Stimulated activated CD4-positive, alpha-beta T cell treated with anti-CD3 and anti-CD28 coated beads, Interleukin-4, amount 100 ng/mL, for 24 hours (primary cell): ENCODE data around the gene ADGRA1.

Experiments
- DNase-seq: peaks from one replicate; pipeline ENCODE4 v3.0.0-alpha.2; 2020

ADGRA1 gene

GRCh38 chr10:133154411-133154810 lies 66.7 kb downstream of the ADGRA1 start:
- no peak for DNase-seq

GRCh38 chr10:133154996-133155778 lies 67.5 kb downstream of the ADGRA1 start:
- DNase-seq, result no peak

- no peak for DNase-seq
These were observed 69.2 kb downstream of the ADGRA1 start for GRCh38 chr10:133156674-133157579.

- DNase-seq, result no peak
These were observed 70.1 kb downstream of the ADGRA1 start for GRCh38 chr10:133157662-133158436.

- no peak for DNase-seq
These were observed 70.7 kb downstream of the ADGRA1 start for GRCh38 chr10:133158437-133158755.

GRCh38 chr10:133158756-133159610 lies 71.3 kb downstream of the ADGRA1 start:
- DNase-seq, result no peak

- DNase-seq, result no peak
These were observed 71.9 kb downstream of the ADGRA1 start for GRCh38 chr10:133159611-133159949.

- no peak for DNase-seq
These were observed 72.5 kb downstream of the ADGRA1 start, which contains the start of gene KNDC1 for GRCh38 chr10:133159950-133160825. TSS of gene KNDC1 (plus strand) at chr10:133160219. CDS start at chr10:133160468, 249 bp downstream.

- no peak for DNase-seq
These were observed 73.2 kb downstream of the ADGRA1 start for GRCh38 chr10:133160826-133161471.

GRCh38 chr10:133161486-133162109 lies 73.9 kb downstream of the ADGRA1 start:
- DNase-seq, result no peak

- DNase-seq, result no peak
These were observed 74.6 kb downstream of the ADGRA1 start for GRCh38 chr10:133162178-133162909.

GRCh38 chr10:133162910-133163856 lies 75.5 kb downstream of the ADGRA1 start:
- DNase-seq, result no peak

- DNase-seq, result no peak
These were observed 76.4 kb downstream of the ADGRA1 start for GRCh38 chr10:133163889-133164815.

GRCh38 chr10:133164816-133165555 lies 77.3 kb downstream of the ADGRA1 start:
- DNase-seq, result no peak

- no peak for DNase-seq
These were observed 78.1 kb downstream of the ADGRA1 start for GRCh38 chr10:133165556-133166503.
